CD1c-positive myeloid dendritic cell (primary cell): ENCODE data around the gene CLIC4.
A peak's percentile ranks its signal among the peaks of the same experiment; 100 is the strongest.
"Not testable (repeated sequence)": the region's sequence is repeated elsewhere in the genome, so short reads cannot be mapped to it uniquely, and the experiment has no call there.

ENCODE experiments used
- DNase-seq: peaks from one replicate; pipeline ENCODE4 v3.0.0-alpha.2; 2016; ENCODE audit errors: extremely low spot score

CLIC4 gene

DNA sequence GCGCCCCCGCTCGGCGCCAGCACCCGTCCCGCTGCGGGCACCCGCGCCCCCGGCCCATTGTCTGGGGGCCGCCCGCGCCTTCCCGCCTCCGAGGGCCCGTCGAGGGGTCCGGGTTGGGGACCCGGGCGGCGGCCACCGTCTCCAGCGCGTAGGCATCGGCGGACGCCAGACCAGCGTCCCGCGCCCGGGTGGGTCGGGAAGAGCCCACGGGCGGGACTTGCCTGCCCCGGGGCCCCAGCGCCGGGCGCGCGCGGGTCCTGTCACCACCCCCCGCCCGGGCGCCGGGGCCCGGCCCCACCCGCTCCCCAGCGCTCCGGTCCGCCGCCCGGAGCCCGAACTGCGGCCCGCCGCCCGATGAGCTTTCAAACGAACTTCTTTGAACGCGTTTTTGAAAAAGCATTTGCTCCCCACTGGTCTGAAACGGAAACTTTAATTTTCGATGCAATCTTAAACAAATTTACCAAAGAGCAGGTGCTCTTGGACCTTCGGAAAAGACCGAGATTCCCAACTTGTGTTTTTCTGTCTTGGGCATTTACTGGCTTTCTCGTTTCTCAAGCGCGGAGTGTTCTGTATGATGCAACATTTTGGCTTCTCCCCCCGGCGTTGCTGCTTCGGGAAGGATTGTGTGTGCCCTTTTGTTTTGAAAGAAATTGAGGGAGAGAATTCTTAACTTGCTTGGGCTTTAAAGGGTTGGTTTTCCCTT lies 615 bp downstream of the CLIC4 start:
- DNase-seq: peak; percentile 72

DNA sequence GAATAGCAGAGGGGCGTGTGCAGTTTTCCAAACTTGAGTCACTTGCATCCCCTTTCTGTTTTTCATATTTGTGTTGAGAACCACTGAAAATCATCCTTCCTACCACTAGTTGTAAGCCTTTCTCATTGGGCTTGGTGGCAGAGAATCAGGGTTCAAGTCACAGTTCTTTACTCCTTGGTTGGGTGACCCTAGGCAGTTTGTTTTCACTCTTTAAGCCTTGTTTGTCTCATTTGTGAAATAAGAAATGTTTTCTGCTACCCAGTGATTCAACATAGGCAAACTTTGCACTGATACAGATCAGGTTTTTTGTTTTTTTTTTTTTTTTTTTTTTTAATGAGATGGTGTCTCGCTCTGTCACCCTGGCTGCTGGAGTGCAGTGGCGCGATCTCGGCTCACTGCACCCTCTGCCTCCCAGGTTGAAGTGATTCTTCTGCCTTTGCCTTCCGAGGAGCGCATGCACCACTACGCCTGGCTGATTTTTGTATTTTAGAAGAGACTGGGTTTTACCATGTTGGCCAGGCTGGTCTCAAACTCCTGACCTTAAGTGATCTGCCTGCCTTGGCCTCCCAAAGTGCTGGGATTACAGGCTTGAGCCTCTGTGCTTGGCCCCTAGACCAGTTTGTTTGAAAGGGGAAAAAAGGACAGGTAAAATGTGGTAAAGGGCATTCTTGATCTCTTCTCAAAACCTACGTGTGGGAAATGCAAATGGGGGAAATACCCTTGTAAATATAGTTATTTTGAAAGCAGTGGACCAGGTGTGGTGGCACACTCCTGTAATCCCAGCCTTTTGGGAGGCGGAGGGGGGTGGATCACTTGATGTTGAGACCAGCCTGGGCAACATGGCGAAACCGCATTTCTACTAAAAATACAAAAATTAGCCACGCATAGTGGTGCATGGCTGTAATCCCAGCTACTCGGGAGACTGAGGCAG lies 3.2 kb downstream of the CLIC4 start:
- no peak for DNase-seq

DNA sequence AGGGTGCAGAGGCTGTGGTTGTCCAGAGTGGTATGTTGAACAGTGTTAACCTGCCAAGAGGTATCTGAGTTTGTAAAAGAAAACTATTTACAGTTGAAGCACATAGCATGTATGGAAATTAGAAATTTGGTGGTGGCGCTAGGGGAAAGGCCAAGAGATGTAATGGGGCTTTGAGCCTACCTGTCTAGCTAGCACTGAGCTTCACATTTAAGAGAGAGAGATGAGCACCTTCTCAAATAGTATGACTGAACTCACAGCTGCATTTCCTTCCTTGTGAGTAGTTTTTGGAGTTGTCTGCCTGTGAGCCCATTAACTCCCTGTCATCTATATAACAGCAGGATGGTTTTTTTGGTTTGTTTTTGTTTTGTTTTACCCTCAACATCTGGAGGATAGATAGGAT lies 4.0 kb downstream of the CLIC4 start:
- no peak for DNase-seq

DNA sequence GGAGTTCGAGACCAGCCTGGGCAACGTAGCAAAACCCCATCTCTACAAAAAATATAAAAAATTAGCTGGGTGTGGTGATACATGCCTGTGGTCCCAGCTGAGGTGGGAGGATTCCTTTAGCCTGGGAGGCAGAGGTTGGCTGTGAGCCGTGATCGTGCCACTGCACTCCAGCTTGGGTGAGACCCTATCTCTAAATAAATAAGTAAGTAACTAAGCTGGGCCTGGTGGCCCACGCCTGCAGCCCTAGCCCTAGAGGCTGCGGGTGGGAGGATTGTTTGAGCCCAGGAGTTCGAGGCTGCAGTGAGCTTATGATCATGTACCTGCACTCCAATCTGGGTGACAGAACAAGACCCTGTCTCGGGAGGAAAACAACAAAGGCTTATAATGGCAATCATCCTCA lies 4.6 kb downstream of the CLIC4 start:
- no peak for DNase-seq

DNA sequence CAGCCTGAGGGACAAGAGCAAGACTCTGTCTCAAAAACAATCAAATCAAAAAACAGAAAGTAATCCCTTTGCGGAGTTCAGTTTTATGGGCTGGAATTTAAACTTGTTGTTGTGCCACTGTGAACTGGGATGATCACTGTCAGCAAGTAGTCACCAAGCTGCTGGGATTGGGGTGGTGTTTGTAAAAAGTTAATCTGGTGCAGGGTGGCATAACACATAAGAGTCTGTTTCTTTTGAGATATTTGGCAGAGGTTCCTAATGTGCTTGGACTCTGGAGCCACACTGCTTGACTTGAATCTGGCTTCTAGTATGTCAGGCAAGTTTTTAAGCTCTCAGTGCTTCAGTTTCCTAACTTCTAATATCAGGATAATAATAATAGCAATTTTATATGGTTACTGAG lies 6.6 kb downstream of the CLIC4 start:
- DNase-seq: no peak

DNA sequence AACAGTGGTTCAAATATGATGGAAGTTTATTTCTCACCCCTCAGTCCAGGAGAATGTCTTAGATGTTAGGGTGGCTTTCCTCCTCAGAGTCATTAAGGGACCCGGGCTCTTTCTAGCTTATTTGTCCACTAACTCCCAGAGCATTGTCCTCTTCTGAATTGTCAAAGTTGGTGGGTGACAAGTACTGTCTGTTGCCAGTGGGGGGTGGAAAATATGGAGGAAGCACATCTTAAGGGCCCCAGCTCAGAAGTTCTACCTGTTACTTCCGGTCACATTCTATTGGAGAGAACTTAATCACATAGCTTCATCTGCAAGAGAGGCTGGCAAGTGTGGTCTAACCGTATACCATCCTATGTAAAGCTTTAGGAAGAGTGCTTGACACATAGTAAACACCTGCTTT lies 7.1 kb downstream of the CLIC4 start:
- no peak for DNase-seq

DNA sequence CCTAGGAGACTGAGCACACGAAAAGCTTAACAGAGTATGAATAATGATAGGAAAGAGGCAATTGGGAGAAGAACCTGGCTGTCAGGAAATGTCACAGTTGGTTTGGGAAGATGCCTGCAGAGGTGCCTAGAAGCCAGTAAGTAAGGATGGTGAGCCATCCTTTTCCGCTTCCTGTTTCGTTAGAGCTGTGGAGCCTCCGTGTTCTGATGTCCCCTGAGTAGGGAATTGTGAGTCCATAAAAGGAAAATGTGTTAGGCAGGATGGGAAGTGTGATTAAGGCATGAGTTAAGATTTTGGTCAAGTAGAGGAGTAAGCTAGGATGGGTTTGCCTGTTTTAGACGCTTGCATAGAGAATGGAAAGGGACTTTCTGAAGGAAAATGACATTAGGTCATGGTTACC lies 9.0 kb downstream of the CLIC4 start:
- DNase-seq: no peak

DNA sequence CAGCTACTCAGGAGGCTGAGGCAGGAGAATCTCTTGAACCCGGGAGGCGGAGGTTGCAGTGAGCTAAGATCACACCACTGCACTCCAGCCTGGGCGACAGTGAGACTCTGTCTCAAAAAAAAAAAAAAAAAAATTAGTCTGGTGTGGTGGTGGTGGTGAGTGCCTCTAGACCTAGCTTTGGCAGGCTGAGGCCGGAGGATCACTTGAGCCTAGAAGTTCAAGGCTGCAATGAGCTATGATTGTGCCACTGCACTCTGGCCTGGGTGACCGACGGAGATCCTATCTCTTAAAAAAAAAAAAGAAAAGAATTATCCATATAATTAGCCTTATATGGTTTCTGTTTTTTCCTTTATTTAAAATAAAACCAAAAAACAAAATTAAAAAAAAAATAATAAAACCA lies 10.1 kb downstream of the CLIC4 start:
- not testable (repeated sequence) for DNase-seq

DNA sequence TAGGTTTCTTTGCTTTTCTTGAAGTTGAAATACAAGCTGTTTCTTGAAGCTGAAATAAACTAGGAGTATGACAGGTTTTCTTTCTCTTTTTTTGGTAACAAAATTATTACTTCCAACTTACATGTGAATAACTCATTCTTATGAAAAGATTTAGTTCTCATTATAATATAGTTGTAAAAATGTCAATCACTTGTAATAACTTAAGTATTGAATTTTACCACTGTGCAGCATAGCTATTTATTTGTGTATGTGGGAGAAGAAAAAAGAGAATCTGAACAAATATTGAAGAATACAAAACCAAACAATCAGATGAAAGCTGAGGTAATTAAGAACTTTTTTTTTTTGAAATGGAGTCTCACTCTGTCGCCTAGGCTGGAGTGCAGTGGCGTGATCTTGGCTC lies 11.1 kb downstream of the CLIC4 start:
- DNase-seq: no peak

DNA sequence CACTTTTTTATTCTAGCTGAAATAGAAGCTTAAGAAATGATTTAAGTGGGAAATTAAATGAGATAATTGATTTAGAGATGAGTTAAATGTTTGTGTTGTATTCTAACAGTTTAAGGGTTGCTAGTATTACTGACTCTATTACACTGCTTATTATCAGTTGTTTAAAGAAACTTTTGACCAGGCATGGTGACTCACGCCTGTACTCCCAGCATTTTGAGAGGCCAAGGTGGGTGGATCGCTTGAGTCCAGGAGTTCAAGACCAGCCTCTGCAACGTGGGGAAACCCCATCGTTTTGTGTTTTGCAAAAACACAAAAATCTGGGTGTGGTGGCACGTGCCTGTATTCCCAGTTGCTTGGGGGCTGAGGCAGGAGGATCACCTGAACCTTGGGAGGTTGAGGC lies 14.2 kb downstream of the CLIC4 start:
- no peak for DNase-seq

DNA sequence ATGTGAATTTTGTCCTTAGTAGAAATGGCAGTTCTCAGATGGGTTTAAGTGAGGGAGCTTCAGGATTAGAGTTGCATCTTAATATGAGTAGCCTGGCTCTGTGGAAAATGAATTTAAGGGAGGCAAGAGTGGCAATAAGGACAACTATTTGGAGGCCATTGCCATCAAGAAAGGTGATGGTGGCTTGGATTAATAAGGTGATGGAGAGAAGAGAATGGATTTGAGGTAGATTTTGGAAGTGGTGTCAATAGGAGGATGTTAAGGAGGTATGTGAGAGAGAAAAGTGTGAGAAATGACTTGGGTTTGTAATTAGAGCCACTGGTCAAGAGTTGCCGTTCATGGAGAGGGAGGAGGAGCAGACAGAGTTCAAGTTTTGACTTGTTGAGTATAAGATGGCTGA lies 16.3 kb downstream of the CLIC4 start:
- DNase-seq: no peak

DNA sequence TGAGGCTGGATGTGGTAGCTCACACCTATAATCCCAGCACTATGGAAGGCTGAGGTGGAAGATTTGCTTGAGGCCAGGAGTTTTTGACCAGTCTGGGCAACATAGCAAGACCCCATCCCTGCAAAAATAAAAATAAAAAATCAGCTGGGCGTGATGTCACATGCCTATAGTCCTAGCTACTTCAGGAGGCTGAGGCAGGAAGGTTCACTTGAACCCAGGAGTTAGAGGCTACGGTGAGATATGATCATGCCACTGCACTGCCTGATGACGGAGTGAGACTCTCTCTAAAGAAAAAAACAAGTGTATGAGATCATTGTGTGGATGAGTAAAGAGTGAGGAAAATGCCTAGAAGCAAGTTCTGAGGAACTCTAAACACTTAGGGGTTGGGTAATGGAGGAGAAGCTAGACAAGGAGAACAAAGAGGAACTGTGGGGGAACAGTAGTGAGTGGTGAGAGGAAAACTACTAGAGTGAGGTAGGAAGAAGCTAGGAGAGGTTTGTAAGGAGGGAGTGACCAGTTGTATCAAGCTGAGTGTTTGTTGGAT lies 17.0 kb downstream of the CLIC4 start:
- DNase-seq: peak; percentile 92

DNA sequence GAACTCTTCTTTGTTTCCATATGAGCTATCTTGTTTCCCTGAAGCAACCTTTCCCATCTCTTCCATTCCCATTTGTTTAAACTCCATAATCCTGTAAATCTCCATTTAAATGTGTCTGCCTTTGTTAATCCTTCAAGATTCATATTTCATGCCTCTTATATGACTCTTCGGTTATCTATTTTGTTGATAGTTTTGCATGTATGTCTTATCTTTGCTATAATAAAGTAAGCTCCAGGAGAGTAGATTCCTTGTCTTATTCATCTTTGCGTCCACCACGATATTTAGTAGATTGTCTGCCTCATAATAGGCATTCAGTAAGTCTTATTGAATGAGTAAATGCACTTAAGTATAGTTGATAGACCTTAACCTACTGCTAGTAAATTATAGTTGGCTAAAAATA lies 18.4 kb downstream of the CLIC4 start:
- no peak for DNase-seq

DNA sequence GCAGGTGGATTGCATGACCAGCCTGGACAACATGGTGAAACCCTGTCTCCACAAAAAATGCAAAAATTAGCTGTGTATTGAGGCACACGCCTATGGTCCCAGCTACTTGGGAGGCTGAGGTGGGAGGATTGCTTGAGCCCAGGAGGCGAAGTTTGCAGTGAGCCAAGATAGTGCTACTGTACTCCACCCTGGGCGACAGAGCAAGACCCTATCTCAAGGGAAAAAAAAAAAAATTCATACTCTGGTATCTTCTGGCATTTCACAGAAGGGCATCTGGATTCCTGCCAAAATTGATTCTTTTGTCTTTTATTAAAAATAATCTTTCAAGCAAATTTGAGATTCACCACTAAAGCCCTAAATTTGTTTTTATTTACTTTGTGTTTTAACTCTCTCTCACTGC lies 19.2 kb downstream of the CLIC4 start:
- no peak for DNase-seq

DNA sequence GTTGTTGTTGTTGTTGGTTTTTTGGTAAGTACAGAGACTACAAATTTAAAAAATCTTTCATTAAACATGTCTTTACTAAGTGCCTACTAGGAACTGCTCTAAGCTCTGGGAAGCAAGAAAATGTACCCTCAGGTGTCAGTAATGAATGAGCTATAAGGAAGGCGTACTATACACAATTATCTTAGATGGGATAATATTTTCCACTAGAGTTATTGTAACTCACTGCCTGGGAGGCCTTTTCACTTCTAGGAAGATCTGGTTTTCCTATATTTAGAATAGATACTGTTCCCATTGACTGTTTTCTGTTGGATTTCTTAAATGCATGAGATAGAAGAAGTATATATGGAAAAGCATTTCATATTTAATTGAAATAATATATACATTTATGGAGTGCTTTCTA lies 19.6 kb downstream of the CLIC4 start:
- DNase-seq: no peak

DNA sequence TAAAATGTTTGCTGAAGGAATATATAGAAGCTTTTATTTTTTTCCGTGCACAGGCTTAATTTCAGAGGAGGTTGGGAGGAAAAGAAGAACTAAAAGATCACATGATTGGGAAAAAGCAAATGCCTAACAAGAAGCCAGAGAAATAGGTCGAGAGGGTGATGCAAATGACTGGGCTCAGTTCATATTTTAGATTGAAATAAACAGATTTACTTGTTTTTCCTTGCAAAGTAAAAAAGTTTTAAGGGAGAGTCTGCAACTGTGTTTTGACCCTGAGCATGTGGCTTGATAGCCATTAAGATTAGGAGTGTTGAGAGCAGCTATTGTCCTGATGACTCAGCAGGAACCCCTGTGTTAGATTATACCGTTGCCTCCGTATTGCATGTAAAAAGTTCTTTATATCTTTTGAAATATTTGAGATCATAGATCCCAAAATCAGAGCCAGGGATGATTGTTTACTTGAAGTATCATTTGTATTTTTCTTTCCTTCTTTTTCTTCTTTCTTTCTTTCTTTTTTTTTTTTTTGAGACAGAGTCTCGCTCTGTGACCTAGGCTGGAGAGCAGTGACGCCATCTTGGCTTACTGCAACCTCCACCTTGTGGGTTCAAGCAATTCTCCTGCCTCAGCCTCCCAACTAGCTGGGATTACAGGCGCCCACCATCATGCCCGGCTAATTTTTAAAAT lies 20.2 kb downstream of the CLIC4 start:
- peak; percentile 51 for DNase-seq

DNA sequence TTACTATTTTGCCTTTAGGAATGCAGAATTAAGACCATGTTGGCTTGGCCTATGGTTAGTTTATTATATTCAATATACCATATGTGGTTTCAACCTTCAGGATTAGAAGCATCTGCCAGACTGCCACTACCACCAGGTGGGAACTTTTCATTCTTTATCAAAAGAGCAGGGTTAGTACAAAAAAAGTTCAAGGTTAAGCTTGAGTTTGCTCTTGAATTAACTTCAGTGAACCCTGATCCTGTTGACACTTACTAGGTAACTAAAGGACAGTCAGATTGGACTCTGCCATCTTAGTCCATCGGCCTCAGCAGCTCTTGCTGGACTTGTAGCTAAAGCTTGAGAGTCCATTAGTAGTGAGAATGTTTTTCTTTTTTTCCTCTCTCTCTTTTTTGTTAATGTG lies 22.1 kb downstream of the CLIC4 start:
- no peak for DNase-seq

DNA sequence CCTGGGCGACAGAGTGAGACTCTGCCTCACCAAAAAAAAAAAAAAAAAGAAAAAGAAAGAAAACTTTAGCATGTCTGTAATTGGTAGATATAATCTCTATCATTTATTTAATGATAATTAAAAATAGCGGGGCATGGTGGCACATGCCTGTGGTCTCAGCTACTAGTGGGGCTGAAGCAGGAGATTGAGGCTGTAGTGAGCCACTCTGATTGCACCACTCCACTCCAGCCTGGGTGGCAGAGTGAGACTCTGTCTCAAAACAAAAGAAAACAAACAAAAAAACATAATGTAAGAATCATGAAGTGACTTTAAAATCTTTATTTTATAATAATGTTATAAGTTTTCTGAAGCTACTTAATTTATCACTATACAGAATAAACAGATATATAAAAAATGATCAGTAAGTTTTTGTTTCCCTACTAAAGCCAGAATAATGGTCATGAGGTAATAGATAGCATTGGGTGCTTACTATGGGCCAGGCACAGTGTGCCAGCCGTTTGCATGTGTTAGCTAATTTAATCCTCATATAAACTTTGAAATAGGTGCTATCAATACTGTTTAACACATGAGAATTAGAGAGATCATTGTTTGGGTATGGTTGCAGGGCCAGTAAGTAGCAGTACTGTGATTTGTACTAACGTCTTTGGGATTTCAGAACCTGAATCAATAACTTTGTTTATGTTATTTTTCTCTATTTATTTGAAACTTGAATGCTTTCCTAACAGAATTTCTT lies 23.8 kb downstream of the CLIC4 start:
- no peak for DNase-seq

DNA sequence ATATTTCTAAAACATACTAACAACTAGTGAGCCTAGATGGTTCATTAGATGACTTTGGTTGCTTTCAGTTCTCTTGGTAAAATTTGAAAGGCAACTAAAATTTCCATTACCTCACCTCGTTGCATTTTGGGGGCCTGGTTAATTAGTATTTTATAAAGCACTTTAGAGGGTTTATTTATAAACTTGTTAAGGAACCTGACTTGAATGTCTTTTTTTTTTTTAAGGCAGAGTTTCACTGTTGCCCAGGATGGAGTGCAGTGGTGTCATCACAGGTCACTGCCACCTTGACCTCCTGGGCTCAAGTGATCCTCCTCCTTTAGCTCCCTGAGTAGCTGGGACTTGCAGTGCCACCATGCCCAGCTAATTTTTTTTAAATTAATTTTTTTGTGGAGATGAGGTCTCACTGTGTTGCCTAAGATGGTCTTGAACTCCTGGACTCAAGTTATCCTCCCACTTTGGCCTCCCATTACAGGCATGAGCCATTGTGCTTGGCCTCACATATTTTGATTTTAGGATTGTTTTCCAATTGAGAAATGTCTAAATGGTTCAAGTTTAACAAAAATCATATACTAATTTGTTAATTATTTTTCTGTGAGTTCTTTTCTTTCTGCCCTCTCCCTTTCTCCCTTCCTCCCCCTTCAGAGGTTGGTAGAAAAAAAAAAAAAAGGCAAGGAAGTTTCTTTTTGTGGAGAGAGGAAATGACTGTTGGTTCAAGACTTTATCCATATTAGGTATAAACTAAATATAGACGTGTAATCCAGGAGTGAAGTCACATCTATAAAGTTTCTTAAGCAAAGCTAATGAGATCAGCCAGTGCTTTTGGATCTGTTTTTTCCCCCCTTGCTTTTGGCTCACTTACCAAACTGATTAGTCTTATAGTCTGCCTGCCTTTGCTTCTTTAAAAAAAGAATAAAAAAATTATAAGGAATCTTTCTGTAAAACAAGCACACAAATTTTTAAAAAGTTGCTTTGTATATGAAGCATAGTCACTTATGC lies 24.7 kb downstream of the CLIC4 start:
- DNase-seq: peak; percentile 60

DNA sequence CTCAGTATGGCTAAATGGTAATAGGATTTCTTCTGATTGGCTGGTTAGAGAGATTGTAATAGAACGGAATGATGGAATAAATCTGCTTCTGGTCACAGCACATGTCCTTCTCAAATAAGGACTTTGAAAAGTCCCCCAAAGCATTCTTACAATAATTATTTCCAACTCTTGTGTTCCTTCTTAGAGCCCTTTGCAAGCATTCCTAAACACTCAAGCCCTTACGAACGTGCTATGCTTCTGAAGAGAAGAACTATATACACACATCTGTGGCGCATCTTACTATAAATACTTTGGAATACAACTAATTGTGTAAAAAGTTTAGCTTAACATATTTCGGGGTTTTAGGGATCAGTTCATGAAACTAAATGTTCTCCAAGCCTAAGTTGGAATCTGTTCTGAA lies 25.6 kb downstream of the CLIC4 start:
- no peak for DNase-seq
